ENCODE measurements around the gene MFSD11.
A peak's percentile ranks its signal among the peaks of the same experiment; 100 is the strongest.
"Not testable (repeated sequence)": the region's sequence is repeated elsewhere in the genome, so short reads cannot be mapped to it uniquely, and the experiment has no call there.

Gene MFSD11

DNA sequence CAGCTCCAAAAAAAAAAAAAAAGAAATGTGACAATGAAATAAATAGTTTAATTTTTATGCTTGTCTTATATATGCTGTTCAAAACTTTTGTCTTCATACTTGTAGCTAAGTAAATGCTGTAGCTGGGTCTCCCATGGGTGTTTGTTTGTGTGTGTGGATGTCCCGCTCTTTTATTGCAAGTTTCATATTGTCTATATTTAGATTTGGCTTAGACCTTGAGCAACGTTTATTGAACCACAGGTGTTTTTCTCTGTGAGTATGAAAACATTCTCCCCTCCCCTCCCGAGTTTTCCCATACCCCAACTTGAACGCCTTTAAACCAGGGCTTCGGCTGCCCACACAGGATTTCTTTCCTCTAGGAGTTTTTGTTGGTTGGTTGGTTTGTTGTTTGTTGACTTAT, 45.2 kb downstream of the MFSD11 start:
- in situ Hi-C loops (cut with HindIII; ENCODE audit: low pct_ligation_motif_present, low pct_unique_long_range_greater_than_20kb, low sequenced_read_pairs) = no loop called here
- DNase-seq = no peak

DNA sequence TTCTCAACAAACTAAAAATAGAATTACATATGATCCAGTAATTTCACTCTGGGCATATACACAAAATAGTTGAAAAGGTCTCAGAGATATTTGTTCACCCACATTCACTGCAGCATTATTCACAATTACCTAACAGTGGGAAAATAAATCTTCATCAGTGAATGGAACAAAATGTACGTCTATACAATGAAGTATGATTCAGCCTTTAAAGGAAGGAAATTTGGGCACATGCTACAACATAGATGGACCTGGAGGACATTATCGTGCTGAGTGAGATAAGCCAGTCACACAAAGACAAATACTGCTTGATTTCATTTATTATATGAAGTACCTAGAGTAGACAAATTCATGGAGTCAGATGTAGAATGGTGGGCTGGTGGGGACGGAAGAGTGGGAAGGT, 47.0 kb downstream of the MFSD11 start:
- in situ Hi-C loops (cut with HindIII; ENCODE audit: low pct_ligation_motif_present, low pct_unique_long_range_greater_than_20kb, low sequenced_read_pairs) = no loop called here
- no peak for DNase-seq

DNA sequence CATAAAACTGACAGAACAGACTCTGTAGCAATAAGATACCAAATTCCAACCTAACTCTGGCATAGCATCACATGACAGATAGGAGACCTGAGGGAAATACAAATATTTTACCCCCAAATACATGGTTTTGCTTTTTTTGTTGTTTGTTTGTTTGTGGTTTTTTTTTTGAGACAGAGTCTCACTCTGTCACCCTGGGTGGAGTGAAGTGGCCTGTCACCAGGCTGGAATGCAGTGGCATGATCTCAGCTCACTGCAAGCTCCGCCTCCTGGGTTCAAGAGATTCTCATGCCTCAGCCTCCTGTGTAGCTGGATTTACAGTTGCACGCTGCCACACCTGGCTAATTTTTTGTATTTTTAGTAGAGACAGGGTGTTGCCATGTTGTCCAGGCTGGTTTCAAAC, 49.9 kb downstream of the MFSD11 start:
- peak; percentile 28 for DNase-seq
- in situ Hi-C loops (cut with HindIII; ENCODE audit: low pct_ligation_motif_present, low pct_unique_long_range_greater_than_20kb, low sequenced_read_pairs) = not testable (repeated sequence)

- DNase-seq = no peak
- in situ Hi-C loops (cut with HindIII; ENCODE audit: low pct_ligation_motif_present, low pct_unique_long_range_greater_than_20kb, low sequenced_read_pairs) = no loop called here
Observed at GRCh38 chr17:76789235-76789788, 51.4 kb downstream of the MFSD11 start.

DNA sequence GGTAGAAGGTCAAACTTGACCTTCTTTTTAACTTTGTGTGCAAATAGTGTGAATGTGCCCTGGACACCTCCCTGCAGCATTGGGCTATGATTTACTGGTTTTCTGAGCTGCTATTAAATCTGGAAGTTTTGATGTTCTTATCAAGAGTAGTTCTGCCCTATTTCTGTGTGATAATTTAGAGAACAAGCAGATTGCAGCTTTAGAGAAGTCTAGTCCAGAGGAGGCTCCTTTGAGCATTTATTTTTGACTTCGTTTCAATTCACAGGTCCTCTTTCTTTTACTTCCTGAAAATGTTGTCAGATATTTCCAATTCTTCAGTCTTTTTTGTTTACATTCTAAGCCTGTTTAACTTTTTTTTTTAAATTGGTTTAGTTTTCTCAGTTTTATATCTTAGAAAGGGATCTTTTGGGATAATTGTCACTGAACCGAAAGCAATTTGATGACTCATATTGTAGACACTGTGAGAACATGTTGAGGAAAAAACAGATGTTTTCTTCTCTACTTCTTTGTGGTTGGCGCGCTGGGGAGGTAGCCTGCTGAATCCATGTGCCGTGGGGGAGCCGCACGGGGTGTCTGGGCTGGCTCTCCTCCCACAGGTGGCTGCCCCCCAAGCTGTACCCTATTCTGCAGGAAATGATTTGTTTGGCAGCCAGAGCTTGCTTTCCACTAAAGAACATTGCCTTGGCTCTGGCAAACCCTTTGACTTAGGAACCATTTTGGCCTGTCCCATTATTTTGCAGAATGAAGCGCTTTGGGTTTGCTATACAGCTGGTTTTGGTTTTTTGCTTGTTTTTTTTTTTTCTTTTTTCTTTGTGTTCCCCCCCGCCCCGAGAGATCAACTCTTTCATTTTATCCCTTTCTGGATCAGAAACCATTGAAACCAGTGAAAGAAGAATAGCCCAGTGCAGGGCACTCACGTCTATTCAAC, 53.4 kb downstream of the MFSD11 start:
- in situ Hi-C loops (cut with HindIII; ENCODE audit: low pct_ligation_motif_present, low pct_unique_long_range_greater_than_20kb, low sequenced_read_pairs) = no loop called here
- DNase-seq = peak; percentile 56

- no peak for DNase-seq
- in situ Hi-C loops (cut with HindIII; ENCODE audit: low pct_ligation_motif_present, low pct_unique_long_range_greater_than_20kb, low sequenced_read_pairs) = no loop called here
Observed at GRCh38 chr17:76792348-76792747, 54.4 kb downstream of the MFSD11 start.

- peak; percentile 57 for DNase-seq
- in situ Hi-C loops (cut with HindIII; ENCODE audit: low pct_ligation_motif_present, low pct_unique_long_range_greater_than_20kb, low sequenced_read_pairs) = no loop called here
Observed at GRCh38 chr17:76793775-76794174, 55.9 kb downstream of the MFSD11 start.

GRCh38 chr17:76796081-76796480, 58.2 kb downstream of the MFSD11 start:
- DNase-seq = no peak
- in situ Hi-C loops (cut with HindIII; ENCODE audit: low pct_ligation_motif_present, low pct_unique_long_range_greater_than_20kb, low sequenced_read_pairs) = no loop called here

DNA sequence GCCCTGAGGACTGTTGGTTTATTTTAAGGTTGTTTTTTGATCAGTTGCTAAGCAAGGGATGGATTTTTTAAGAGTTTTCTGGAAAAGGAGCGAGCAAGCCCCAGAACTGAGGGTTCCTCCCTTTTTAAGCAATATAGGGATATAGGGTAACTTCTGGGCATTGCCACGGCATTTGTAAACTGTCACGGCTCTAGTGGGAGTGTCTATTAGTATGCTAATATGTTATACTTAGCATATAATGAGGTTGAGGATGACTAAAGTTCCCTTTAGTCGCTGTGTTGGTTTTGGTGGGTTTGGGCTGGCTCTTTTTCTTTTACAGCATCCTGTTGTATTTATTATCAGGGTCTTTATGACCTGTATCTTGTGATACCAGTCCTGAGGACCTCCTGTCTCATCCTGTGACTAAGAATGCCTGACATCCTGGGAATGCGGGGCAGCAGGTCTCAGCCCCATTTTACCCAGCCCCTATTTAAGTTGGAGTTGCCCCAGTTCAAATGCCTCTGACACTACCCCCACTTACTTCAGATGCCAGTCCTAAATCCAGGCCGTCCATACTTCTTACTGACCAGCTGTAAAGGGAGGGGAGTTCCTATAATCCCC, 59.4 kb downstream of the MFSD11 start:
- in situ Hi-C loops (cut with HindIII; ENCODE audit: low pct_ligation_motif_present, low pct_unique_long_range_greater_than_20kb, low sequenced_read_pairs) = no loop called here
- DNase-seq = no peak

DNA sequence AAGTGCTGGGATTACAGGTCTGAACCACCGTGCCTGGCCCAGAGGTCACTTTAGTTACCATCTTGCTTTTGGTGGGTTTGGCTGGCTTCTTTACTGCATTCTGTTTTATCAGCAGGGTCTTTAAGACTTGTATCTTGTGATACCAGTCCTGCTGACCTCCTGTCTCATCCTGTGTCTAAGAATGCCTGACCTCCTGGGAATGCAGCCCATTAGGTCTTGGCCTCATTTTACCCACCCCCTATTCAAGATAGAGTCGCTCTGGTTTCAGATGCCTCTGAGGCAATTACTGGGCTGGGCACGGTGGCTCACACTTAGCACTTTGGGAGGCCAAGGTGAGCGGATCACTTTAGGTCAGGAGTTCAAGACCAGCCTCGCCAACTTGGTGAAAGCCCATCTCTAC, 63.8 kb downstream of the MFSD11 start:
- in situ Hi-C loops (cut with HindIII; ENCODE audit: low pct_ligation_motif_present, low pct_unique_long_range_greater_than_20kb, low sequenced_read_pairs) = no loop called here
- DNase-seq = no peak

GRCh38 chr17:76805319-76805718, 67.4 kb downstream of the MFSD11 start:
- in situ Hi-C loops (cut with HindIII; ENCODE audit: low pct_ligation_motif_present, low pct_unique_long_range_greater_than_20kb, low sequenced_read_pairs) = no loop called here

GRCh38 chr17:76806151-76806550, 68.2 kb downstream of the MFSD11 start:
- in situ Hi-C loops (cut with HindIII; ENCODE audit: low pct_ligation_motif_present, low pct_unique_long_range_greater_than_20kb, low sequenced_read_pairs); DNase-seq: not testable (repeated sequence)

More at GRCh38 chr17:76805319-76805718, 67.4 kb downstream of the MFSD11 start:
- no peak for DNase-seq

- DNase-seq; in situ Hi-C loops (cut with HindIII; ENCODE audit: low pct_ligation_motif_present, low pct_unique_long_range_greater_than_20kb, low sequenced_read_pairs): not testable (repeated sequence)
Observed at GRCh38 chr17:76806767-76807166, 68.8 kb downstream of the MFSD11 start.

GRCh38 chr17:76808326-76808725, 70.4 kb downstream of the MFSD11 start:
- in situ Hi-C loops (cut with HindIII; ENCODE audit: low pct_ligation_motif_present, low pct_unique_long_range_greater_than_20kb, low sequenced_read_pairs) = no loop called here
- no peak for DNase-seq

DNA sequence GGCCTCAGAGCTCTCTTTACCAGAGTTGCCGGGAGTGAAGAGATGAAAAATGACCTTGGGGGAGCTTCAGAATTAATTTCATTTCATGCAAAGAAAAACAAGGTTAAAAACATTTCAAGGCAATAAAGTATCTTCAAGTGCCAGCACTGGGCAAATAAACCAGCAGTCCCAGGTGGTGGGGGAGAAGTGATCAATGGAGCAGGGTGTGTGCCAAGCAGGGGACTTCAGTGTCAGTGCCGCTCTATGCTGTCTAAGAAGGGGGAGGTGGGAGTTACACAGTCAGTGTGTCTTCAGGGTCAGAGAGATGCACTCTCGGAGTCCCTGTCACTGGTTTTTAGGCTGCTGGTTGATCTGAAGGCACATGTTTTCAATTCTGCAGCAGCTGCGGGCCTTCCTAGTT, 73.0 kb downstream of the MFSD11 start:
- in situ Hi-C loops (cut with HindIII; ENCODE audit: low pct_ligation_motif_present, low pct_unique_long_range_greater_than_20kb, low sequenced_read_pairs) = no loop called here
- DNase-seq = no peak

- in situ Hi-C loops (cut with HindIII; ENCODE audit: low pct_ligation_motif_present, low pct_unique_long_range_greater_than_20kb, low sequenced_read_pairs) = no loop called here
- no peak for DNase-seq
Observed at GRCh38 chr17:76811834-76812233, 73.9 kb downstream of the MFSD11 start.

GRCh38 chr17:76812263-76812662, 74.3 kb downstream of the MFSD11 start:
- DNase-seq = no peak
- in situ Hi-C loops (cut with HindIII; ENCODE audit: low pct_ligation_motif_present, low pct_unique_long_range_greater_than_20kb, low sequenced_read_pairs) = no loop called here

- in situ Hi-C loops (cut with HindIII; ENCODE audit: low pct_ligation_motif_present, low pct_unique_long_range_greater_than_20kb, low sequenced_read_pairs) = no loop called here
- DNase-seq = no peak
Observed at GRCh38 chr17:76812968-76813367, 75.0 kb downstream of the MFSD11 start.

DNA sequence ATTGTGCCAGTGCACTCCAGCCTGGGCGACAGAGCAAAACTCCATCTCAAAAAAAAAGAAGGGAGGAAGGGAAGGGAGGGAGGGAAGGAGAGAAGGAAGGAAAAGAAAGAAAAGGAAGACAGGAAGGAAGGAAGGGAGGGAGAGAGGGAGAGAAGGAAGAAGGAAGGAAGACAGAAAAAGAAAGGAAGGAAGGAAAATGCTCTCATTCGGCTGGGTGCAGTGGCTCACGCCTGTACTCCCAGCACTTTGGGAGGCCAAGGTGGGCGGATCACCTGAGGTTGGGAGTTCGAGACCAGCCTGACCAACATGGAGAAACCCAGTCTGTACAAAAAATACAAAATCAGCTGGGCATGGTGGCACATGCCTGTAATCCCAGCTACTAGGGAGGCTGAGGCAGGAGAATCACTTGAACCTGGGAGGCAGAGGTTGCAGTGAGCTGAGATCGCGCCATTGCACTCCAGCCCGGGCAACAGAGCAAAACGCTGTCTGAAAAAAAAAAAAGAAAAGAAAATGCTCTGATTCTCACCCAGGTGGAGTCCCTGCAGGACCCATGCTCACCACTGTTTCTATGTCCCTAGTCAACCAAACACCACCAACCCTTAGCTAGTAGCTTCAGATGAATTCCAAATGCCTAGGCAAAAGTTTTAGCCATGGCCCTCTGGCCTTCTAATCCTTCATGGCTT, 78.1 kb downstream of the MFSD11 start:
- not testable (repeated sequence) for DNase-seq

More for the DNA sequence above, 78.1 kb downstream of the MFSD11 start:
- in situ Hi-C loops (cut with HindIII; ENCODE audit: low pct_ligation_motif_present, low pct_unique_long_range_greater_than_20kb, low sequenced_read_pairs) = not testable (repeated sequence)

All from ACHN (cell line).